IPS-20b (cell line): ENCODE measurements around the gene SERINC5.
"Not testable (repeated sequence)": the region's sequence is repeated elsewhere in the genome, so short reads cannot be mapped to it uniquely, and the experiment has no call there.

Experiments used
- H3K27ac ChIP-seq: one replicate; pipeline ENCODE4 v1.5.1; 2013; ENCODE audit warnings: low read length
- H3K27me3 ChIP-seq: 2 replicates; pipeline ENCODE4 v1.6.1; 2013; ENCODE audit warnings: mild to moderate bottlenecking, low read length, inconsistent platforms; ENCODE audit not compliant: insufficient read depth
- H3K36me3 ChIP-seq: 2 replicates; pipeline ENCODE4 v1.6.1; 2013; ENCODE audit warnings: low read depth, mild to moderate bottlenecking, inconsistent platforms, low read length, moderate library complexity; ENCODE audit not compliant: insufficient read depth
- H3K4me1 ChIP-seq: 2 replicates; pipeline ENCODE4 v1.6.1; 2013; ENCODE audit warnings: mild to moderate bottlenecking, control low read depth, inconsistent platforms, low read length, moderate library complexity; ENCODE audit not compliant: insufficient read depth
- H3K4me3 ChIP-seq: 2 replicates; pipeline ENCODE4 v1.5.1; 2013; ENCODE audit warnings: mild to moderate bottlenecking, low read length, inconsistent platforms
- H3K9ac ChIP-seq: 2 replicates; pipeline ENCODE4 v1.6.1; 2013; ENCODE audit warnings: low read depth, mild to moderate bottlenecking, inconsistent platforms, low read length, moderate library complexity
- H3K9me3 ChIP-seq: 2 replicates; pipeline ENCODE4 v1.6.1; 2013; ENCODE audit warnings: mild to moderate bottlenecking, low read depth, low read length, inconsistent platforms; ENCODE audit not compliant: insufficient read depth

SERINC5 gene

GRCh38 chr5:80192507-80193241 lies 63.2 kb downstream of the SERINC5 start:
- Histone ChIP-seq H3K9me3 (no peaks in the 10 kb centered on the region), H3K27me3 (no peaks in the 10 kb centered on the region), H3K9ac (no peak overlapping the region), H3K4me3 (peak overlapping the region; percentile 14; the same call in 1 of the 2 replicates), H3K36me3 (no peaks in the 10 kb centered on the region), H3K4me1 (peaks cover 50% of the 10 kb centered on the region), H3K27ac (no peak overlapping the region)

- H3K4me1 ChIP-seq, result peaks cover 56% of the 10 kb centered on the region
- H3K27ac ChIP-seq, result no peak overlapping the region
- no peaks in the 10 kb centered on the region for H3K36me3 ChIP-seq
- H3K9me3 ChIP-seq, result no peaks in the 10 kb centered on the region
- H3K27me3 ChIP-seq, result no peaks in the 10 kb centered on the region
- no peak overlapping the region for H3K9ac ChIP-seq
- peak overlapping the region; percentile 14 for H3K4me3 ChIP-seq
Observed at GRCh38 chr5:80191991-80192398, 63.9 kb downstream of the SERINC5 start.

- H3K36me3 ChIP-seq, result no peaks in the 10 kb centered on the region
- H3K4me1 ChIP-seq, result peaks cover 58% of the 10 kb centered on the region
- no peaks in the 10 kb centered on the region for H3K27me3 ChIP-seq
- H3K9ac ChIP-seq, result no peak overlapping the region
- no peak overlapping the region for H3K27ac ChIP-seq
- H3K9me3 ChIP-seq, result no peaks in the 10 kb centered on the region
- H3K4me3 ChIP-seq, result no peak overlapping the region; the same call in 1 of the 2 replicates
Observed at GRCh38 chr5:80191397-80191796, 64.5 kb downstream of the SERINC5 start.

- Histone ChIP-seq H3K4me3 (no peak overlapping the region), H3K27me3 (no peaks in the 10 kb centered on the region), H3K4me1 (peaks cover 60% of the 10 kb centered on the region), H3K27ac (no peak overlapping the region), H3K9ac (no peak overlapping the region), H3K36me3 (no peaks in the 10 kb centered on the region), H3K9me3 (no peaks in the 10 kb centered on the region)
Observed at GRCh38 chr5:80190960-80191359, 64.9 kb downstream of the SERINC5 start.

- Histone ChIP-seq H3K4me1 (peaks cover 66% of the 10 kb centered on the region), H3K27me3 (no peaks in the 10 kb centered on the region), H3K9me3 (no peaks in the 10 kb centered on the region), H3K27ac (no peak overlapping the region), H3K4me3 (no peak overlapping the region), H3K36me3 (no peaks in the 10 kb centered on the region), H3K9ac (no peak overlapping the region; the same call in 1 of the 2 replicates)
Observed at GRCh38 chr5:80189701-80190100, 66.1 kb downstream of the SERINC5 start.

GRCh38 chr5:80189201-80189600 lies 66.6 kb downstream of the SERINC5 start:
- H3K9me3 ChIP-seq, result no peaks in the 10 kb centered on the region
- H3K4me3 ChIP-seq, result no peak overlapping the region
- no peak overlapping the region; the same call in 1 of the 2 replicates for H3K9ac ChIP-seq
- H3K4me1 ChIP-seq, result peaks cover 66% of the 10 kb centered on the region
- no peak overlapping the region for H3K27ac ChIP-seq
- no peaks in the 10 kb centered on the region for H3K27me3 ChIP-seq
- no peaks in the 10 kb centered on the region for H3K36me3 ChIP-seq

GRCh38 chr5:80187421-80188090 lies 68.3 kb downstream of the SERINC5 start:
- no peak overlapping the region for H3K27ac ChIP-seq

GRCh38 chr5:80185535-80185934 lies 70.3 kb downstream of the SERINC5 start:
- H3K9me3 ChIP-seq, H3K27me3 ChIP-seq, H3K36me3 ChIP-seq: not testable (repeated sequence)
- Histone ChIP-seq H3K4me1 (peaks cover 55% of the 10 kb centered on the region), H3K4me3 (peak overlapping the region; percentile 4; the same call in 1 of the 2 replicates), H3K27ac (peak overlapping the region; percentile 90), H3K9ac (peak overlapping the region; percentile 71)

More at GRCh38 chr5:80187421-80188090, 68.3 kb downstream of the SERINC5 start:
- no peak overlapping the region for H3K4me3 ChIP-seq
- no peaks in the 10 kb centered on the region for H3K27me3 ChIP-seq
- no peaks in the 10 kb centered on the region for H3K9me3 ChIP-seq
- no peaks in the 10 kb centered on the region for H3K36me3 ChIP-seq
- peak overlapping the region; percentile 19; the same call in 1 of the 2 replicates for H3K9ac ChIP-seq
- H3K4me1 ChIP-seq, result peaks cover 61% of the 10 kb centered on the region

- H3K4me3 ChIP-seq, result peak overlapping the region; percentile 4; the same call in 1 of the 2 replicates
- peak overlapping the region; percentile 71 for H3K9ac ChIP-seq
- H3K27me3 ChIP-seq, result no peaks in the 10 kb centered on the region
- peak overlapping the region; percentile 90 for H3K27ac ChIP-seq
- no peaks in the 10 kb centered on the region for H3K9me3 ChIP-seq
- peaks cover 55% of the 10 kb centered on the region for H3K4me1 ChIP-seq
- peaks cover 7% of the 10 kb centered on the region; the same call in 1 of the 2 replicates for H3K36me3 ChIP-seq
Observed at GRCh38 chr5:80185095-80185494, 70.8 kb downstream of the SERINC5 start.

GRCh38 chr5:80184235-80185023 lies 71.4 kb downstream of the SERINC5 start:
- peak overlapping the region; percentile 90 for H3K27ac ChIP-seq
- H3K4me1 ChIP-seq, result peaks cover 53% of the 10 kb centered on the region
- peak overlapping the region; percentile 58 for H3K4me3 ChIP-seq
- peak overlapping the region; percentile 71 for H3K9ac ChIP-seq
- H3K27me3 ChIP-seq, result no peaks in the 10 kb centered on the region
- H3K9me3 ChIP-seq, result no peaks in the 10 kb centered on the region
- peaks cover 7% of the 10 kb centered on the region; the same call in 1 of the 2 replicates for H3K36me3 ChIP-seq

GRCh38 chr5:80183728-80184234 lies 72.1 kb downstream of the SERINC5 start:
- peak overlapping the region; percentile 90 for H3K27ac ChIP-seq
- not testable (repeated sequence) for H3K27me3 ChIP-seq, H3K9me3 ChIP-seq, H3K36me3 ChIP-seq
- peaks cover 50% of the 10 kb centered on the region for H3K4me1 ChIP-seq
- peak overlapping the region; percentile 71 for H3K9ac ChIP-seq
- peak overlapping the region; percentile 58 for H3K4me3 ChIP-seq
